GM12891 (cell line): ENCODE data around the gene TBATA.

Source experiments
- PAX5 ChIP-seq: IDR thresholded peaks from 2 replicates; pipeline ENCODE4 v1.6.1; 2011; ENCODE audit warnings: low read length, moderate library complexity, mild to moderate bottlenecking; ENCODE audit not compliant: insufficient read depth, severe bottlenecking
- POLR2A ChIP-seq: IDR thresholded peaks from 2 replicates; pipeline ENCODE4 v1.6.1; 2011; ENCODE audit warnings: low read depth, low read length, control low read depth
- POLR2AphosphoS5 ChIP-seq: IDR thresholded peaks from 2 replicates; pipeline ENCODE4 v1.6.1; 2011; ENCODE audit warnings: low read depth, low read length, control low read depth
- POU2F2 ChIP-seq: IDR thresholded peaks from 2 replicates; pipeline ENCODE4 v1.6.1; 2011; ENCODE audit warnings: low read depth, mild to moderate bottlenecking, control low read depth, low read length, moderate library complexity
- TAF1 ChIP-seq: IDR thresholded peaks from 2 replicates; pipeline ENCODE4 v1.6.1; 2011; ENCODE audit warnings: low read depth, low read length, control low read depth

GRCh38 chr10:70811881-70812280 is 26.7 kb upstream of the TBATA start:
- no peak for TF ChIP-seq POLR2A
- TF ChIP-seq PAX5 = no peak
- TF ChIP-seq TAF1 = no peak
- TF ChIP-seq POU2F2 = no peak
- TF ChIP-seq POLR2AphosphoS5 = no peak
